Loucy (cell line): ENCODE results near the gene MCU.

ENCODE experiments used
- H2AFZ ChIP-seq: fragments of 200-600 bp; sonication (generic); 2 replicates; pipeline ENCODE4 v1.6.0; 2016; ENCODE audit warnings: antibody characterized with exemption, mild to moderate bottlenecking, low read length, moderate library complexity
- H3F3A ChIP-seq: fragments of 200-600 bp; 2 replicates; pipeline ENCODE4 v1.6.0; 2016; ENCODE audit warnings: antibody characterized with exemption, low read depth, mild to moderate bottlenecking
- H3K27me3 ChIP-seq: fragments of 200-600 bp; sonication (generic); 2 replicates; pipeline ENCODE4 v1.6.1; 2014; ENCODE audit warnings: low read length, mild to moderate bottlenecking; ENCODE audit not compliant: insufficient read depth, poor library complexity, severe bottlenecking
- H3K36me3 ChIP-seq: fragments of 200-600 bp; sonication (generic); 2 replicates; pipeline ENCODE4 v1.6.1; 2016; ENCODE audit warnings: low read length; ENCODE audit not compliant: insufficient read depth
- H3K4me1 ChIP-seq: fragments of 200-600 bp; sonication (generic); 2 replicates; pipeline ENCODE4 v1.5.1; 2014; ENCODE audit warnings: low read length, mild to moderate bottlenecking; ENCODE audit not compliant: insufficient read depth, poor library complexity, severe bottlenecking
- H3K4me2 ChIP-seq: fragments of 200-600 bp; sonication (generic); 2 replicates; pipeline ENCODE4 v1.6.0; 2014; ENCODE audit warnings: antibody characterized with exemption, low read length, low read depth, mild to moderate bottlenecking; ENCODE audit not compliant: poor library complexity, severe bottlenecking
- H3K4me3 ChIP-seq: fragments of 200-600 bp; sonication (generic); 2 replicates; pipeline ENCODE4 v1.5.1; 2014; ENCODE audit warnings: low read length, mild to moderate bottlenecking, mixed read lengths; ENCODE audit not compliant: poor library complexity, severe bottlenecking
- H3K79me2 ChIP-seq: fragments of 200-600 bp; sonication (generic); 2 replicates; pipeline ENCODE4 v1.6.1; 2014; ENCODE audit warnings: low read length; ENCODE audit not compliant: insufficient read depth
- H3K9ac ChIP-seq: fragments of 200-600 bp; sonication (generic); 2 replicates; pipeline ENCODE4 v1.6.0; 2014; ENCODE audit warnings: mild to moderate bottlenecking, low read depth, low read length, moderate library complexity; ENCODE audit not compliant: poor library complexity, severe bottlenecking
- H3K9me2 ChIP-seq: fragments of 200-600 bp; sonication (generic); replicated peaks from 2 replicates; pipeline ENCODE4 v1.6.1; 2016; ENCODE audit warnings: low read depth, low read length, mixed read lengths
- H3K9me3 ChIP-seq: fragments of 200-600 bp; sonication (generic); 2 replicates; pipeline ENCODE4 v1.6.1; 2014; ENCODE audit warnings: mild to moderate bottlenecking, antibody characterized with exemption, low read length, low read depth; ENCODE audit not compliant: insufficient read depth
- H4K20me1 ChIP-seq: fragments of 200-600 bp; sonication (generic); 2 replicates; pipeline ENCODE4 v1.6.0; 2014; ENCODE audit warnings: antibody characterized with exemption, low read length, mild to moderate bottlenecking; ENCODE audit not compliant: insufficient read depth, poor library complexity, severe bottlenecking
- EZH2phosphoT487 ChIP-seq: fragments of 200-600 bp; IDR thresholded peaks from 2 replicates; pipeline ENCODE4 v1.6.1; 2018; ENCODE audit warnings: antibody characterized with exemption, mild to moderate bottlenecking, moderate library complexity, borderline replicate concordance
- TF ChIP-seq, protein P1 (sequence below): fragments of 200-600 bp; sonication (generic); conservative IDR thresholded peaks from 2 replicates; pipeline ENCODE4 v1.5.1; 2014; ENCODE audit warnings: mild to moderate bottlenecking, antibody characterized with exemption, low read length

Gene MCU

DNA sequence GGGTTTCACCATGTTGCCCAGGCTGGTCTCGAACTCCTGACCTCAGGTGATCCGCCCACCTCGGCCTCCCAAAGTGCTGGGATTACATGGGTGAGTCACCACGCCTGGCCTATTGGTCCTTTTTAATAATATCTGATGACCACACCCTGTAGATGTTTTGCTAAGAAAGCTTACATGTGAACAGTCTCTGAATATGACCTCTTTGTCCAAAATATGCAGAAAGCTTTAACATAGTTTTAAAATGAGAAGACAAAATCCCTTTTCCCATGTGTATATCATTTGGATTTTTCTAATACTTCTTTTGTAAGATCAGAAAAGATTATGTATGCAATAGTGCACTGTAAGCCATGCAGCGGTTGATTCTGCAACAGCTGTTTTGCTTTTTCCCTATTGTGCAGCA, 38.5 kb downstream of the MCU start:
- no peaks in the 10 kb centered on the region for H3K9me3 ChIP-seq
- H3K9me2 ChIP-seq: no peaks in the 10 kb centered on the region
- peaks cover 7% of the 10 kb centered on the region for H3K79me2 ChIP-seq
- H3K4me3 ChIP-seq: no peak overlapping the region
- TF ChIP-seq, protein P1, sequence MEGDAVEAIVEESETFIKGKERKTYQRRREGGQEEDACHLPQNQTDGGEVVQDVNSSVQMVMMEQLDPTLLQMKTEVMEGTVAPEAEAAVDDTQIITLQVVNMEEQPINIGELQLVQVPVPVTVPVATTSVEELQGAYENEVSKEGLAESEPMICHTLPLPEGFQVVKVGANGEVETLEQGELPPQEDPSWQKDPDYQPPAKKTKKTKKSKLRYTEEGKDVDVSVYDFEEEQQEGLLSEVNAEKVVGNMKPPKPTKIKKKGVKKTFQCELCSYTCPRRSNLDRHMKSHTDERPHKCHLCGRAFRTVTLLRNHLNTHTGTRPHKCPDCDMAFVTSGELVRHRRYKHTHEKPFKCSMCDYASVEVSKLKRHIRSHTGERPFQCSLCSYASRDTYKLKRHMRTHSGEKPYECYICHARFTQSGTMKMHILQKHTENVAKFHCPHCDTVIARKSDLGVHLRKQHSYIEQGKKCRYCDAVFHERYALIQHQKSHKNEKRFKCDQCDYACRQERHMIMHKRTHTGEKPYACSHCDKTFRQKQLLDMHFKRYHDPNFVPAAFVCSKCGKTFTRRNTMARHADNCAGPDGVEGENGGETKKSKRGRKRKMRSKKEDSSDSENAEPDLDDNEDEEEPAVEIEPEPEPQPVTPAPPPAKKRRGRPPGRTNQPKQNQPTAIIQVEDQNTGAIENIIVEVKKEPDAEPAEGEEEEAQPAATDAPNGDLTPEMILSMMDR: no peak
- TF ChIP-seq EZH2phosphoT487: no peak
- no peaks in the 10 kb centered on the region for H4K20me1 ChIP-seq
- H3K4me1 ChIP-seq: no peaks in the 10 kb centered on the region
- H2AFZ ChIP-seq: no peak overlapping the region
- H3K9ac ChIP-seq: no peak overlapping the region
- no peaks in the 10 kb centered on the region for H3K36me3 ChIP-seq
- H3K4me2 ChIP-seq: no peak overlapping the region
- no peaks in the 10 kb centered on the region for H3F3A ChIP-seq
- H3K27me3 ChIP-seq: no peaks in the 10 kb centered on the region

DNA sequence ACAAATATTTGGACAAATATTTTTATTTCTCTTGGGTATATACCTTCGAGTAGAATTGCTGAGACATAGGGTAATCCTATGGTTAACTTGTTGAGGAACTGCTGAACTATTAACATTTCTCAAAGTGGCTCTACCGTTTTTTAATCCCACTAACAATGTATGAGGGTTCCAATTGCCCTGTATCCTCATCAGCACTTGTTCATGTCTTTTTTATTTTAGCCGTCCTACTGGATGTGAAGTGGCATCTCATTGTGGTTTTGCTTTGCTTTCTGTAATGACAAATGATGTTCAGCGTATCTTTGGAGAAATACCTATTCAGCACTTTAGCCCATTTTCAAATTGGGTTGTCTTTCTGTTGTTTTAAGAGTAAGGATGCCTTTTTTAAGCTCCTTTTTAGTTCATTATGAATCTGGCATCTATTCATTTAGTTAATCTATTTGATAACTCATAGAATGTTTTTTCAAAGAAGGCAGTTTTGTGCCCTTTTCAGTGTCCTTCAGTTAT, 40.0 kb downstream of the MCU start:
- no peaks in the 10 kb centered on the region for H3K9me3 ChIP-seq
- no peaks in the 10 kb centered on the region for H3K36me3 ChIP-seq
- H3K4me2 ChIP-seq: no peak overlapping the region
- H3K9ac ChIP-seq: no peak overlapping the region
- no peaks in the 10 kb centered on the region for H3K9me2 ChIP-seq
- TF ChIP-seq EZH2phosphoT487: no peak
- TF ChIP-seq, protein P1: no peak
- H3F3A ChIP-seq: no peaks in the 10 kb centered on the region
- no peaks in the 10 kb centered on the region for H3K4me1 ChIP-seq
- H2AFZ ChIP-seq: no peak overlapping the region
- H3K79me2 ChIP-seq: peaks cover 7% of the 10 kb centered on the region
- H3K4me3 ChIP-seq: no peak overlapping the region
- no peaks in the 10 kb centered on the region for H3K27me3 ChIP-seq
- H4K20me1 ChIP-seq: no peaks in the 10 kb centered on the region

DNA sequence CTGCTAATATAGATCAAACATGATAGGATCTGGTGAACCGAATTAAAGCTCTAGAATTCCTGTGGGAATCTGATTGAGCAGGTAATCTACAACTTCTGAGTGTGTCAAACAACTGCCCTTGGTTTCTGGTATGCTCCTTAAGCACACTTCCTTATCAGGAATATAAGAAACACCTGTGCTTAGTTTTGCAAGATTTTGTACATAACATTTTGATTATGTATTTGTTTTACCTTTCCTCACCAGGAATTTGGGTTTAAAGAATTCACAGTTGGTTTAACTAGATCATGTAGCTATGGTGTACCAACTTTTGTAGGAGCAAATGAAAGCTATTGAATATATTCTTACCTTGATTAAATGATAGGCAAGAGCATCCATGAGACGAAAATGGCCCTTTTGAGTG, 40.6 kb downstream of the MCU start:
- no peak for TF ChIP-seq EZH2phosphoT487
- TF ChIP-seq, protein P1: no peak
- Histone ChIP-seq H3K36me3 (no peaks in the 10 kb centered on the region), H3K27me3 (no peaks in the 10 kb centered on the region), H3K79me2 (peaks cover 7% of the 10 kb centered on the region), H3F3A (no peaks in the 10 kb centered on the region), H3K9ac (no peak overlapping the region), H2AFZ (no peak overlapping the region), H3K9me3 (no peaks in the 10 kb centered on the region), H3K4me1 (no peaks in the 10 kb centered on the region), H4K20me1 (no peaks in the 10 kb centered on the region), H3K4me3 (no peak overlapping the region), H3K4me2 (no peak overlapping the region), H3K9me2 (no peaks in the 10 kb centered on the region)
